HEK293T (cell line): Measurements from ENCODE around the gene DOCK10.

ENCODE experiments used
- FOXA1 ChIP-seq: fragments of 450-650 bp; IDR thresholded peaks from 2 replicates; pipeline ENCODE4 v1.6.1; 2016; ENCODE audit warnings: mild to moderate bottlenecking
- FOXM1 ChIP-seq: fragments of 450-650 bp; IDR thresholded peaks from 2 replicates; pipeline ENCODE4 v1.6.1; 2017; ENCODE audit warnings: mild to moderate bottlenecking, borderline replicate concordance
- NFRKB ChIP-seq: fragments of 450-650 bp; IDR thresholded peaks from 2 replicates; pipeline ENCODE4 v1.6.1; 2016; ENCODE audit warnings: mild to moderate bottlenecking, moderate library complexity
- PKNOX1 ChIP-seq: fragments of 450-650 bp; IDR thresholded peaks from 2 replicates; pipeline ENCODE4 v1.6.1; 2016

- TF ChIP-seq NFRKB = no peak
- no peak for TF ChIP-seq FOXM1
- no peak for TF ChIP-seq FOXA1
- no peak for TF ChIP-seq PKNOX1
These were observed 48.5 kb upstream of the DOCK10 start for GRCh38 chr2:225090746-225091145.
